ENCODE results near the gene SPG7. TPM values are rescaled to one million over a fixed set of nuclear protein-coding genes. Genes with fewer than 3 reads are reported as not detected.

The SPG7 gene
- total RNA-seq, 1 experiment from 2014 or later, result 119 TPM

- H2BK120ac ChIP-seq (ENCODE audit: low read depth, low read length, poor library complexity, severe bottlenecking), result no peak overlapping the region
- no CpG with 5 or more reads among the region's 19 CpGs for WGBS (ENCODE audit: extremely low coverage, insufficient read length, low lambda C conversion rate)
- no peaks in the 10 kb centered on the region for H3K79me1 ChIP-seq (ENCODE audit: insufficient read depth, low read depth, low read length, poor library complexity, severe bottlenecking)
- H4K5ac ChIP-seq (ENCODE audit: insufficient read length, low read depth, low read length), result no peak overlapping the region
- no peak overlapping the region for H3K4me3 Mint-ChIP-seq
- no peak overlapping the region for H4K91ac ChIP-seq (ENCODE audit: insufficient read length, low read depth, low read length)
- no peak for TF ChIP-seq CTCF (conservative IDR thresholded peaks at IDR 0.05)
- H3K4me1 Mint-ChIP-seq, result no peaks in the 10 kb centered on the region
- DNase-seq, result no peak
- H3K36me3 Mint-ChIP-seq (ENCODE audit: insufficient read depth in 1 of 3, low read depth in 3 of 3), result peaks cover 3 to 8% (median 6%) of the 10 kb centered on the region in 3 experiments; a peak in 6 of 7 replicates
- no peak overlapping the region for H2BK12ac ChIP-seq (ENCODE audit: insufficient read length, low read depth, low read length)
- H3K9me3 ChIP-seq (ENCODE audit: control insufficient read depth, low read depth, low read length), result no peaks in the 10 kb centered on the region
- H3K14ac ChIP-seq (ENCODE audit: insufficient read depth, low read length), result no peak overlapping the region
- no peaks in the 10 kb centered on the region for H3K4me1 ChIP-seq (ENCODE audit: insufficient read depth, low read length)
- H3K9ac ChIP-seq (ENCODE audit: extremely low read depth, insufficient read length, low read length), result no peak overlapping the region
- no peak overlapping the region for H3K56ac ChIP-seq (ENCODE audit: insufficient read length, low read depth, low read length)
- no peak overlapping the region for H4K8ac ChIP-seq (replicated peaks; ENCODE audit: insufficient read length, low read depth, low read length)
- H3K4ac ChIP-seq (ENCODE audit: low read depth, low read length), result no peak overlapping the region
- H2AFZ ChIP-seq (ENCODE audit: low read length), result no peak overlapping the region
- H2BK20ac ChIP-seq (ENCODE audit: low read depth, low read length, poor library complexity, severe bottlenecking), result no peak overlapping the region
- peaks cover 14% of the 10 kb centered on the region for H3K27me3 Mint-ChIP-seq (ENCODE audit: low read depth)
- no peaks in the 10 kb centered on the region for H3K27me3 ChIP-seq (ENCODE audit: insufficient read depth, low read length)
- peaks cover 3 to 5% of the 10 kb centered on the region in 2 experiments; a peak in 4 of 5 replicates for H3K9me3 Mint-ChIP-seq
- no peaks in the 10 kb centered on the region for H3K79me2 ChIP-seq (ENCODE audit: insufficient read depth, low read length)
- no peak overlapping the region for H2BK5ac ChIP-seq (ENCODE audit: insufficient read length, low read length)
- no peak overlapping the region for H3T11ph ChIP-seq (ENCODE audit: low read length)
- H3K27ac ChIP-seq (ENCODE audit: insufficient read length, low read depth, low read length), result no peak overlapping the region
- H3K23ac ChIP-seq (ENCODE audit: insufficient read length, low read depth, low read length), result no peak overlapping the region
- H2AK5ac ChIP-seq (ENCODE audit: insufficient read length, low read length), result no peak overlapping the region
- H4K20me1 ChIP-seq (ENCODE audit: control insufficient read depth, insufficient read depth, insufficient read length), result no peaks in the 10 kb centered on the region
- H3K4me2 ChIP-seq (ENCODE audit: insufficient read depth, insufficient read length, low read length), result no peak overlapping the region
- no peak overlapping the region for H3K27ac Mint-ChIP-seq
- H2BK15ac ChIP-seq (ENCODE audit: low read depth, low read length), result no peak overlapping the region
- no peak overlapping the region for H3K18ac ChIP-seq (ENCODE audit: insufficient read length, low read depth, low read length)
- no peaks in the 10 kb centered on the region for H3K23me2 ChIP-seq (ENCODE audit: insufficient read length, low read depth, low read length, poor library complexity, severe bottlenecking)
Measured at GRCh38 chr16:89582614-89583196, 74.5 kb downstream of the SPG7 start.
